Heart left ventricle (tissue), 16 donors: Measurements from ENCODE around the gene BICDL1. TPM values are rescaled to one million over a fixed set of nuclear protein-coding genes. Genes with fewer than 3 reads are reported as not detected.

Experiments used
- ATAC-seq, 4 donors: fragments of 200-7000 bp; cut with Tn5 transposase; one replicate each; pipeline ENCODE4 v1.9.1; 2020 to 2022; ENCODE audit warnings: moderate library complexity in 4 of 4, mild to moderate bottlenecking in 3 of 4, moderate number of reproducible peaks in 1 of 4
- DNase-seq, 5 donors: peaks; one replicate each; pipeline ENCODE4 v3.0.0-alpha.2; 2020
- H3K27ac ChIP-seq, 12 donors: fragments of 200-600 bp; sonication (generic) in 4 of 12; one replicate each; pipeline versions ENCODE4 v1.5.0 to v1.8.0; 2016 to 2022; ENCODE audit warnings: mild to moderate bottlenecking in 2 of 12
- H3K27me3 ChIP-seq, 9 donors: fragments of 200-600 bp; sonication (generic) in 2 of 9; one replicate each; pipeline versions ENCODE4 v1.5.1 to v1.8.0; 2016 to 2022; ENCODE audit warnings: mild to moderate bottlenecking in 3 of 9
- H3K36me3 ChIP-seq, 9 donors: fragments of 200-600 bp; sonication (generic) in 2 of 9; one replicate each; pipeline versions ENCODE4 v1.5.0 to v1.8.0; 2018 to 2022; ENCODE audit warnings: mild to moderate bottlenecking in 2 of 9
- H3K4me1 ChIP-seq, 12 donors: fragments of 200-600 bp; sonication (generic) in 4 of 12; one replicate each; pipeline versions ENCODE4 v1.5.0 to v1.8.0; 2016 to 2022; ENCODE audit warnings: mild to moderate bottlenecking in 3 of 12
- H3K4me3 ChIP-seq, 12 donors: fragments of 200-600 bp; sonication (generic) in 4 of 12; one replicate each; pipeline versions ENCODE4 v1.5.0 to v1.8.0; 2017 to 2022; ENCODE audit warnings: mild to moderate bottlenecking in 9 of 12, moderate library complexity in 4 of 12
- H3K9me3 ChIP-seq, 12 donors: fragments of 200-600 bp; sonication (generic) in 4 of 12; one replicate each; pipeline versions ENCODE4 v1.5.0 to v1.8.0; 2016 to 2022; ENCODE audit warnings: mild to moderate bottlenecking in 1 of 12
- CTCF ChIP-seq, 12 donors: fragments of 200-600 bp; sonication (generic) in 4 of 12; IDR thresholded peaks; one replicate each; pipeline versions ENCODE4 v1.5.0 to v1.8.0; 2018 to 2022; ENCODE audit warnings: antibody characterized with exemption in 12 of 12, mild to moderate bottlenecking in 5 of 12
- POLR2A ChIP-seq, 2 donors: fragments of 450-650 bp; IDR thresholded peaks; one replicate each; pipeline ENCODE4 v1.6.1; 2017; ENCODE audit warnings: antibody characterized with exemption in 2 of 2, mild to moderate bottlenecking in 2 of 2, moderate library complexity in 2 of 2
- WGBS, 4 donors: extraction: QIAGEN DNeasy Blood & Tissue Kit in 2 of 4; methylation state at CpG; one replicate each; pipeline versions ENCODE4 v1.1.5 to v1.1.7; 2013 to 2018; 5-methylcytosine and 5-hydroxymethylcytosine counted together
- intact Hi-C, 10 donors: fragments of 100-400 bp; cut with DNase I; formaldehyde crosslinking; loops; one replicate each; pipeline versions ENCODE4 v1.11.1 to v1.14.2; 2022
- polyA plus RNA-seq, 2 donors: library from polyadenylated mRNA; stranded (reverse); fragments of 200-250 nt; gene quantifications; one replicate each; pipeline ENCODE4 v1.2.3, GENCODE V29; 2013
- total RNA-seq, 9 donors: library from RNA; depleted of rRNA in 2 of 9; stranded (reverse); fragments of >200 nt in 2 of 9; fragmentation: NEBNext Ultra II Directional in 3 of 9; extraction: Animal tissue kit (Norgen Biotek cat#: 25700) in 3 of 9; gene quantifications; one replicate each; pipeline versions ENCODE4 v1.1.0 to v1.2.4, GENCODE V29; 2016 to 2023
- donor health status: ischemic (EF 13 %, LVEDD 7.1; RV severe dilation, severe dysfunction).
- donor health status: healthy with polysubstance abuse.
- donor health status: DM: no; HTN: yes; CAD: no.
- donor health status: DM: no; HTN: no; CAD: no.
- donor health status: ischemic (EF 25% LVEDD 6.9; RV normal size, moderate dysfunction).
- donor health status: ischemic (EF 25% LVEDD 5.7; RV mildly dilated, moderate dysfunction).
- donor health status: healthy.
- donor health status: DM: yes; HTN: yes; CAD: no.
- donor health status: ischemic (EF 35%, LVEDD 5.7; RV mildly dilated, moderate dysfunction).
- donor health status: nonischemic (EF 11% LVEDD 7.7; RV severe dilation, severe dysfunction).
- donor health status: DM: yes; HTN: yes; CAD: no.
- donor health status: PGD.
- donor health status: ischemic (EF 29% LVEDD 5.4; RV normal size, mild dysfunction).
- donor health status: nonischemic (EF 23%, LVEDD 6.1; RV moderate dilation, normal function).

Gene BICDL1
- total and polyA plus RNA-seq, 11 donors = 0.12 to 28.0 (median 0.30) TPM; not detected in 4

GRCh38 chr12:120019938-120020337 is 30.9 kb downstream of the BICDL1 start:
- Histone ChIP-seq H3K27ac (no peak overlapping the region), H3K4me1 (peaks cover 0 to 9% (median 0%) of the 10 kb centered on the region in 12 donors), H3K36me3 (no peaks in the 10 kb centered on the region), H3K4me3 (no peak overlapping the region), H3K27me3 (peaks cover 0 to 14% (median 0%) of the 10 kb centered on the region in 9 donors), H3K9me3 (peaks cover 0 to 13% (median 4%) of the 10 kb centered on the region in 12 donors)
- TF ChIP-seq POLR2A (IDR thresholded peaks at IDR 0.05) (no peak), CTCF (IDR thresholded peaks at IDR 0.05) (no peak)
- intact Hi-C loops = no loop called here
- 80 to 87% (median 83%) methylated on average over 5 of the region's 5 CpGs for WGBS, 4 donors
- no peak for DNase-seq
- ATAC-seq = no peak

- TF ChIP-seq POLR2A (IDR thresholded peaks at IDR 0.05) = no peak
- TF ChIP-seq CTCF (IDR thresholded peaks at IDR 0.05) = no peak
- no peaks in the 10 kb centered on the region for H3K36me3 ChIP-seq
Observed at GRCh38 chr12:120024193-120024592, 35.2 kb downstream of the BICDL1 start.

GRCh38 chr12:120025640-120026039 is 36.6 kb downstream of the BICDL1 start:
- WGBS, 4 donors = 92 to 97% (median 95%) methylated on average over 2 of the region's 2 CpGs

More at GRCh38 chr12:120024193-120024592, 35.2 kb downstream of the BICDL1 start:
- DNase-seq (no peak), ATAC-seq (no peak)
- no peak overlapping the region for H3K4me3 ChIP-seq
- peaks cover 0 to 13% (median 4%) of the 10 kb centered on the region in 12 donors for H3K9me3 ChIP-seq
- no peaks in the 10 kb centered on the region for H3K4me1 ChIP-seq
- WGBS, 4 donors = 78 to 86% (median 81%) methylated on average over 2 of the region's 2 CpGs
- H3K27ac ChIP-seq = no peak overlapping the region
- intact Hi-C loops = no loop called here
- no peaks in the 10 kb centered on the region for H3K27me3 ChIP-seq

GRCh38 chr12:120032242-120032641 is 43.2 kb downstream of the BICDL1 start:
- Histone ChIP-seq H3K36me3 (no peaks in the 10 kb centered on the region), H3K27me3 (peaks cover 0 to 7% (median 0%) of the 10 kb centered on the region in 9 donors), H3K27ac (no peak overlapping the region), H3K4me1 (no peaks in the 10 kb centered on the region), H3K4me3 (no peak overlapping the region), H3K9me3 (no peaks in the 10 kb centered on the region)
- intact Hi-C loops = no loop called here
- DNase-seq = no peak
- TF ChIP-seq POLR2A (IDR thresholded peaks at IDR 0.05) (no peak), CTCF (IDR thresholded peaks at IDR 0.05) (no peak)
- ATAC-seq = no peak

More at GRCh38 chr12:120025640-120026039, 36.6 kb downstream of the BICDL1 start:
- Histone ChIP-seq H3K27ac (no peak overlapping the region), H3K36me3 (no peaks in the 10 kb centered on the region), H3K4me1 (no peaks in the 10 kb centered on the region), H3K9me3 (peaks cover 0 to 13% (median 4%) of the 10 kb centered on the region in 12 donors), H3K4me3 (no peak overlapping the region), H3K27me3 (no peaks in the 10 kb centered on the region)
- DNase-seq = no peak
- no peak for ATAC-seq
- intact Hi-C loops = no loop called here
- TF ChIP-seq CTCF (IDR thresholded peaks at IDR 0.05) (no peak), POLR2A (IDR thresholded peaks at IDR 0.05) (no peak)
